Adipocyte (in vitro differentiated cells): ENCODE data around the gene CALML5.

Experiments
- DNase-seq: peaks from one replicate; pipeline ENCODE4 v3.0.0-alpha.2; 2015; ENCODE audit warnings: low read depth
- H3K27me3 ChIP-seq: replicated peaks from 2 replicates; pipeline ENCODE4 v1.7.0; 2013; ENCODE audit warnings: mild to moderate bottlenecking, low read length, moderate library complexity; ENCODE audit not compliant: control insufficient read depth, insufficient read depth
- H3K36me3 ChIP-seq: 2 replicates; pipeline ENCODE4 v1.7.0; 2013; ENCODE audit warnings: low read length, mild to moderate bottlenecking, moderate library complexity; ENCODE audit not compliant: control insufficient read depth, insufficient read depth, severe bottlenecking
- H3K4me1 ChIP-seq: 2 replicates; pipeline ENCODE4 v1.7.0; 2013; ENCODE audit warnings: mild to moderate bottlenecking, low read length, moderate library complexity; ENCODE audit not compliant: control insufficient read depth, insufficient read depth
- H3K4me3 ChIP-seq: 2 replicates; pipeline ENCODE4 v1.7.0; 2013; ENCODE audit warnings: mild to moderate bottlenecking, low read length, moderate library complexity
- H3K9ac ChIP-seq: 2 replicates; pipeline ENCODE4 v1.7.0; 2013; ENCODE audit warnings: mild to moderate bottlenecking, low read length, moderate library complexity
- H3K9me3 ChIP-seq: 2 replicates; pipeline ENCODE4 v1.7.0; 2013; ENCODE audit warnings: mild to moderate bottlenecking, low read length, moderate library complexity; ENCODE audit not compliant: control insufficient read depth

Gene CALML5

DNA sequence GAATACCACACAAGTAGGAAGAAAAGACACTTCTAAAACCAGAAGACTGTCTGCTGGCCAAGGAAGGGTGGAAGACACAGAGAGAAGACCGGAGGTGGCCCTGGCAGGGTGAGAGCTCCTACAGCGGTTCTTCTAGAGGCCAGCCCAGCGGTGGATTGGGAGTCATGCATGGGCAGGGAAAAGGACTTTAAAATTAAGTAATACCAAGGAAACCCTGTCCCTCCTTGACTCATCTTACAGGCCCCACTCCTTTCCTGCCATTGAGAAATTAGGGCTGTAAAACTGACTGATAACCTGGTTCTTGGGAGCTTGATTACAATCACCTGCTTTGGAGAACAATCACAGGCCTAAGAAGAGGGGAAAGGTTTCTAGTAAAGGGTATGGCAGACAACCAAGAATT, 41.5 kb upstream of the CALML5 start:
- Histone ChIP-seq H3K9ac (no peak overlapping the region), H3K27me3 (no peaks in the 10 kb centered on the region), H3K9me3 (peaks cover 32% of the 10 kb centered on the region), H3K4me3 (no peak overlapping the region), H3K4me1 (peaks cover 7% of the 10 kb centered on the region), H3K36me3 (no peaks in the 10 kb centered on the region)
- no peak for DNase-seq

GRCh38 chr10:5540080-5540479, 40.7 kb upstream of the CALML5 start:
- peaks cover 2% of the 10 kb centered on the region for H3K4me1 ChIP-seq
- H3K27me3 ChIP-seq: no peaks in the 10 kb centered on the region
- H3K36me3 ChIP-seq: no peaks in the 10 kb centered on the region
- no peak overlapping the region for H3K4me3 ChIP-seq
- DNase-seq: no peak
- H3K9ac ChIP-seq: no peak overlapping the region
- H3K9me3 ChIP-seq: peaks cover 32% of the 10 kb centered on the region

DNA sequence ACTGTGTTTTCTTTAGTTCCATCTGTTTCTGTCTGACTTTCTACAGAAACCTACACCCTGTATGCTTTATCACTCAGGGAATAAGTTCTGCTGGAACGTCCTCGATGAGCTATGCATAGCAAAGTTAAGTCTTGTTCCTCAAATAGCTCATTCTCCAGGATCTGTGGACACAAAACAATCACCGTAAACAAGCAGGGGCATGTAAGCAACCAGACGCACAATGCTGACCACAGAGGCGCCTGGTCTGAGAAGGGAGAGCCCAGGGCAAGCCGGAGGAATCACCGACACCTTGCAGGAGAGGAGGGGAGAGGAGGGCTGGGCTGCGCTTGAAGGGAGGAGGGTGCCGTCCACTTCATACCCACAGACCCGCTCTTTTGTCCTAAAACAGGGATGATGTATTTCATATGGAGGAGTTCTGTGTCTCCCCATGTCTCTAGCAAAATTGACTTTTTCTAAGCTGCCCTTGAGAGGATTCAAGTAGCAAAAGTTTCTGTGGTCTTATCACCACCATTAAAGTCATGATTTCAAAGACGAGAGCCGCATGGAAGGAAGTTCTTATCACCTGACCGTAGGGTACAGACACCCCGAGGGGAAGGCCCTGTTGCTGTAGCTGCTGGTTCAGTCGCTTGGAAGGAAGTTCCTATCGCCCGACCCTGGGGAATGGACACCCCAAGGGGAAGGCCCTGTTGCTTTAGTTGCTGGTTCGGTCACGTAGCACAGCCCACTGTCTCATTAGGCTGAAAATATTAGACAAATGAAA, 39.7 kb upstream of the CALML5 start:
- peaks cover 28% of the 10 kb centered on the region for H3K9me3 ChIP-seq
- H3K4me1 ChIP-seq: peaks cover 10% of the 10 kb centered on the region
- H3K27me3 ChIP-seq: no peaks in the 10 kb centered on the region
- H3K36me3 ChIP-seq: no peaks in the 10 kb centered on the region
- no peak overlapping the region for H3K9ac ChIP-seq
- peak; percentile 15 for DNase-seq
- H3K4me3 ChIP-seq: no peak overlapping the region

- peak; percentile 68 for DNase-seq
- H3K4me1 ChIP-seq: peaks cover 13% of the 10 kb centered on the region
Measured at GRCh38 chr10:5538446-5538845, 39.1 kb upstream of the CALML5 start.

DNA sequence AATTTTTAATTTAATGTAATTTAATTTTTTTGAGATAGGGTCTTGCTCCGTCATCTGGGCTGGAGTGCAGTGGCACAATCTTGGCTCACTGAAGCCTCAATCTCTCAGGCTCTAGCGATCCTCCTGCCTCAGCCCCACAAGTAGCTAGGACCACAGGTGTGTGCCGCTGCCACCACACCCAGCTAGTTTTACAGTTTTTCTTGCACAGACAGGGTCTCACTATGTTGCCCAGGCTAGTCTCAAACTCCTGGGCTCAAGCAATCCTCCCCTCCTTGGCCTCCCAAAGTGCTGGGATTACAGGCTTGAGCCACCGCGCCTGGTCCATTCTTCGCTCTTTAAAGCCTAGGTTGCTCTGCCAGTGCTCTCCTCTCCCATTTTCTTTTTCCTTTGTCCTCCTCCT, 38.3 kb upstream of the CALML5 start:
- Histone ChIP-seq H3K36me3 (no peaks in the 10 kb centered on the region), H3K4me1 (peaks cover 13% of the 10 kb centered on the region), H3K9ac (no peak overlapping the region), H3K4me3 (no peak overlapping the region), H3K27me3 (no peaks in the 10 kb centered on the region), H3K9me3 (peaks cover 18% of the 10 kb centered on the region)
- no peak for DNase-seq

More at GRCh38 chr10:5538446-5538845, 39.1 kb upstream of the CALML5 start:
- Histone ChIP-seq H3K4me3 (no peak overlapping the region), H3K9me3 (peaks cover 22% of the 10 kb centered on the region), H3K9ac (no peak overlapping the region), H3K36me3 (no peaks in the 10 kb centered on the region), H3K27me3 (no peaks in the 10 kb centered on the region)

GRCh38 chr10:5536486-5537081, 37.2 kb upstream of the CALML5 start:
- H3K36me3 ChIP-seq: no peaks in the 10 kb centered on the region
- H3K9me3 ChIP-seq: peaks cover 8% of the 10 kb centered on the region
- H3K4me3 ChIP-seq: no peak overlapping the region
- peaks cover 13% of the 10 kb centered on the region for H3K4me1 ChIP-seq
- no peaks in the 10 kb centered on the region for H3K27me3 ChIP-seq
- DNase-seq: no peak
- no peak overlapping the region for H3K9ac ChIP-seq

DNA sequence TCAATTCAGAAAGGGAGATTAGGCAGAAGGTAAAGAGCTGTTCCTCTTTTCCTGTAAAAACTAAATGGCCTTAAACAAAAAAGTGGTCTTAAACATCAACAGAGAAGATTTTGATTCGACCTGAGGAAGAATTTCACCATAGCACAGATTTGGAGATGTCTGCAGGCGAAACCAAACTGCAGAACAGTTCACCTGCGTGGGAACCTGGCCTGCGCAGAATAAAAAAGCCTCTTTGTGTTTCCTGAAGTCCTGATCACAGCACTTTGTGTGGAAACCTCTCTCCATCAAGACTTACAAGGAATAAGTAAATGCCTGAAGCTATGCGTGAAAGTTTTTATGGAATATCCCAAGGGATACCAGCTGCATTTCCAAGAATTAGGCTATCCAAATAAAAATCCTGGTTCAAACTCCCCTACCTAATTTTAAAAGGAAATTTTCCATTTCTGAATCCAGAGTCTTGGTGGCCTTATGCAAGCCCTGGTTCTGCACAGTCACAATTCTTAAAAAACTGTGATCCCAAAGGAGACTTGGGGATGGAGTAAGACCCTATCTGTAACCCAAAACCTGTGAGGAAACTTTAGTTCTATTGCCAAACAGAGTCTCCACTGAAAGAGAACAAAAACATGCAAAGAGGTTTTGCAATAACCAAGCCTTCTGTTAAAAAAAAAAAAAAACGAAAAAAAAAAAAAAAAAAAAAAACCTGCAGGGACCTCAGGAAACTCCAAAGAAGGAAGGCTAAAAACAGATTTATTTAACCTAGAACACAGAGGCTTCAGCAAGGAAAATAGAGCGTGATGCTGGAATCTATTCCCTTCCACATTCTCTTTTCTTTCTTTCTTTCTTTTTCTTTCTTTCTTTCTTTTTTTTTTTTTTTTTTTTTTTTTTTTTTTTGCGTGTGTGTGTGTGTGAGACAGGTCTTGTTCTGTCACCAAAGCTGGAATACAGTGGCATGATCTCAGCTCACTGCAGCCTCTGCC, 35.8 kb upstream of the CALML5 start:
- DNase-seq: peak; percentile 97
- H3K9ac ChIP-seq: peak overlapping the region; percentile 63
- peaks cover 5% of the 10 kb centered on the region for H3K27me3 ChIP-seq
- H3K9me3 ChIP-seq: no peaks in the 10 kb centered on the region
- peak overlapping the region; percentile 35 for H3K4me3 ChIP-seq
- peaks cover 13% of the 10 kb centered on the region for H3K4me1 ChIP-seq
- H3K36me3 ChIP-seq: no peaks in the 10 kb centered on the region

- H3K4me3 ChIP-seq: peak overlapping the region; percentile 35
- H3K36me3 ChIP-seq: no peaks in the 10 kb centered on the region
- H3K27me3 ChIP-seq: peaks cover 5% of the 10 kb centered on the region
- H3K9me3 ChIP-seq: no peaks in the 10 kb centered on the region
- no peak for DNase-seq
- H3K9ac ChIP-seq: peak overlapping the region; percentile 63
- H3K4me1 ChIP-seq: peaks cover 13% of the 10 kb centered on the region
Measured at GRCh38 chr10:5534051-5534821, 34.9 kb upstream of the CALML5 start.

- no peak overlapping the region for H3K4me3 ChIP-seq
- no peaks in the 10 kb centered on the region for H3K9me3 ChIP-seq
- peaks cover 13% of the 10 kb centered on the region for H3K4me1 ChIP-seq
- H3K9ac ChIP-seq: no peak overlapping the region
- H3K36me3 ChIP-seq: no peaks in the 10 kb centered on the region
- no peak for DNase-seq
- H3K27me3 ChIP-seq: peaks cover 5% of the 10 kb centered on the region
Measured at GRCh38 chr10:5533098-5533731, 33.8 kb upstream of the CALML5 start.

GRCh38 chr10:5532618-5533097, 33.3 kb upstream of the CALML5 start:
- no peaks in the 10 kb centered on the region for H3K9me3 ChIP-seq
- no peak overlapping the region for H3K4me3 ChIP-seq
- H3K36me3 ChIP-seq: no peaks in the 10 kb centered on the region
- no peak for DNase-seq
- peaks cover 13% of the 10 kb centered on the region for H3K4me1 ChIP-seq
- peaks cover 5% of the 10 kb centered on the region for H3K27me3 ChIP-seq
- no peak overlapping the region for H3K9ac ChIP-seq
